HEK293T (cell line): ENCODE results near the gene NEURL1.

ENCODE experiments used
- CTCF ChIA-PET: fragments of 350-600 bp; formaldehyde crosslinking; extraction: SDS; loops from one replicate; lab custom pipeline; 2021; ENCODE audit warnings: antibody characterized with exemption, inconsistent platforms; lab: Yijun Ruan, JAX
- POLR2A ChIA-PET: fragments of 350-600 bp; formaldehyde crosslinking; extraction: SDS; loops from one replicate; lab custom pipeline; 2020; ENCODE audit warnings: antibody characterized with exemption, inconsistent platforms; lab: Yijun Ruan, JAX
- DNase-seq: peaks from one replicate; pipeline ENCODE4 v3.0.0; 2012; ENCODE audit warnings: mixed read lengths; ENCODE audit errors: extremely low spot score
- ARNT ChIP-seq: fragments of 450-650 bp; IDR thresholded peaks from 2 replicates; pipeline ENCODE4 v1.6.1; 2017; ENCODE audit warnings: mild to moderate bottlenecking
- BHLHE40 ChIP-seq: fragments of 450-650 bp; IDR thresholded peaks from 2 replicates; pipeline ENCODE4 v1.6.1; 2016; ENCODE audit warnings: mild to moderate bottlenecking, moderate library complexity, borderline replicate concordance
- CTBP1 ChIP-seq: fragments of 450-650 bp; IDR thresholded peaks from 2 replicates; pipeline ENCODE4 v1.6.1; 2016; ENCODE audit warnings: borderline replicate concordance
- ELF4 ChIP-seq: fragments of 450-650 bp; IDR thresholded peaks from 2 replicates; pipeline ENCODE4 v1.6.1; 2017; ENCODE audit warnings: antibody characterized with exemption
- FOXA1 ChIP-seq: fragments of 450-650 bp; IDR thresholded peaks from 2 replicates; pipeline ENCODE4 v1.6.1; 2016; ENCODE audit warnings: mild to moderate bottlenecking
- FOXK2 ChIP-seq: fragments of 450-650 bp; IDR thresholded peaks from 2 replicates; pipeline ENCODE4 v1.6.1; 2016; ENCODE audit warnings: mild to moderate bottlenecking
- FOXM1 ChIP-seq: fragments of 450-650 bp; IDR thresholded peaks from 2 replicates; pipeline ENCODE4 v1.6.1; 2017; ENCODE audit warnings: mild to moderate bottlenecking, borderline replicate concordance
- HDGF ChIP-seq: fragments of 450-650 bp; IDR thresholded peaks from 2 replicates; pipeline ENCODE4 v1.6.1; 2017; ENCODE audit warnings: antibody characterized with exemption, borderline replicate concordance
- L3MBTL2 ChIP-seq: fragments of 450-650 bp; conservative IDR thresholded peaks from 2 replicates; pipeline ENCODE4 v1.6.1; 2016; ENCODE audit warnings: mild to moderate bottlenecking
- LEF1 ChIP-seq: fragments of 450-650 bp; IDR thresholded peaks from 2 replicates; pipeline ENCODE4 v1.6.1; 2017; ENCODE audit warnings: mild to moderate bottlenecking, borderline replicate concordance
- NFRKB ChIP-seq: fragments of 450-650 bp; IDR thresholded peaks from 2 replicates; pipeline ENCODE4 v1.6.1; 2016; ENCODE audit warnings: mild to moderate bottlenecking, moderate library complexity
- PKNOX1 ChIP-seq: fragments of 450-650 bp; IDR thresholded peaks from 2 replicates; pipeline ENCODE4 v1.6.1; 2016
- SP1 ChIP-seq: fragments of 450-650 bp; IDR thresholded peaks from 2 replicates; pipeline ENCODE4 v1.6.1; 2017
- SUZ12 ChIP-seq: fragments of 450-650 bp; IDR thresholded peaks from 2 replicates; pipeline ENCODE4 v1.6.1; 2016; ENCODE audit warnings: mild to moderate bottlenecking
- TARDBP ChIP-seq: fragments of 450-650 bp; IDR thresholded peaks from 2 replicates; pipeline ENCODE4 v1.6.1; 2016
- ZNF384 ChIP-seq: fragments of 450-650 bp; IDR thresholded peaks from 2 replicates; pipeline ENCODE4 v1.6.1; 2016

The NEURL1 gene

GRCh38 chr10:103459615-103460014 is 33.9 kb upstream of the NEURL1 start:
- CTCF ChIA-PET = no interaction called here
- DNase-seq = no peak

GRCh38 chr10:103463499-103463898 is 30.0 kb upstream of the NEURL1 start:
- ChIA-PET POLR2A (no interaction called here), CTCF (interaction anchor here (0.8 kb wide), 1 partner anchor 227 kb away, joined by 3 read pairs; no protein-coding TSS in a partner anchor)
- no peak for TF ChIP-seq ARNT
- TF ChIP-seq SP1 = no peak
- no peak for TF ChIP-seq FOXA1
- DNase-seq = no peak

More at GRCh38 chr10:103459615-103460014, 33.9 kb upstream of the NEURL1 start:
- TF ChIP-seq TARDBP (no peak), FOXA1 (no peak), CTBP1 (no peak), FOXM1 (no peak), PKNOX1 (no peak), LEF1 (no peak), L3MBTL2 (no peak), HDGF (no peak), SUZ12 (no peak), SP1 (no peak), BHLHE40 (no peak), ELF4 (no peak), NFRKB (no peak), ARNT (no peak), FOXK2 (no peak)
- POLR2A ChIA-PET = no interaction called here

- CTCF ChIA-PET = interaction anchor here (0.7 kb wide), 1 partner anchor 21 kb away, joined by 3 read pairs; no protein-coding TSS in a partner anchor
- TF ChIP-seq TARDBP = no peak
- no peak for TF ChIP-seq SUZ12
- no peak for TF ChIP-seq NFRKB
- TF ChIP-seq ZNF384 = no peak
- no peak for TF ChIP-seq LEF1
- TF ChIP-seq L3MBTL2 = no peak
- TF ChIP-seq CTBP1 = no peak
- TF ChIP-seq PKNOX1 = no peak
- TF ChIP-seq FOXA1 = no peak
- no peak for TF ChIP-seq HDGF
- TF ChIP-seq ARNT = no peak
- POLR2A ChIA-PET = no interaction called here
- no peak for DNase-seq
Measured at GRCh38 chr10:103465411-103466179, 27.9 kb upstream of the NEURL1 start.

- ChIA-PET CTCF (interaction anchor here (0.5 to 0.9 kb wide), 3 partner anchors 20 to 282 kb away, joined by 3 read pairs; no protein-coding TSS in a partner anchor), POLR2A (no interaction called here)
- DNase-seq = no peak
- no peak for TF ChIP-seq NFRKB
- TF ChIP-seq L3MBTL2 = no peak
- TF ChIP-seq SP1 = no peak
- no peak for TF ChIP-seq ZNF384
- TF ChIP-seq FOXK2 = no peak
- TF ChIP-seq TARDBP = no peak
- no peak for TF ChIP-seq CTBP1
- no peak for TF ChIP-seq FOXA1
- no peak for TF ChIP-seq SUZ12
- TF ChIP-seq PKNOX1 = no peak
- no peak for TF ChIP-seq BHLHE40
- TF ChIP-seq ELF4 = no peak
- no peak for TF ChIP-seq ARNT
- TF ChIP-seq FOXM1 = no peak
- TF ChIP-seq LEF1 = no peak
- no peak for TF ChIP-seq HDGF
Measured at GRCh38 chr10:103466734-103467133, 26.8 kb upstream of the NEURL1 start.

- TF ChIP-seq L3MBTL2 (no peak), FOXK2 (no peak), SUZ12 (no peak), HDGF (no peak), BHLHE40 (no peak), SP1 (no peak)
- no peak for DNase-seq
- ChIA-PET POLR2A (no interaction called here), CTCF (interaction anchor here (0.7 to 0.9 kb wide), 2 partner anchors 13 to 21 kb away, joined by 3 to 8 read pairs; no protein-coding TSS in a partner anchor)
Measured at GRCh38 chr10:103467406-103467805, 26.1 kb upstream of the NEURL1 start.

- no peak for DNase-seq
- ChIA-PET CTCF (interaction anchor here (0.7 kb wide), 1 partner anchor 12 kb away, joined by 3 read pairs; no protein-coding TSS in a partner anchor), POLR2A (no interaction called here)
- TF ChIP-seq NFRKB (no peak), SUZ12 (no peak), HDGF (no peak), ELF4 (no peak), FOXA1 (no peak), TARDBP (no peak), L3MBTL2 (no peak), FOXM1 (no peak), FOXK2 (no peak), LEF1 (no peak), CTBP1 (no peak), ZNF384 (no peak), BHLHE40 (no peak), SP1 (no peak), PKNOX1 (no peak), ARNT (no peak)
Measured at GRCh38 chr10:103469201-103469600, 24.3 kb upstream of the NEURL1 start.
